Thoracic aorta endothelial cell (primary cell): Measurements from ENCODE around the gene ATG13. TPM values are rescaled to one million over a fixed set of nuclear protein-coding genes. Genes with fewer than 3 reads are reported as not detected.

Source experiments
- total RNA-seq: library from RNA; depleted of rRNA; stranded (reverse); fragments of >200 nt; gene quantifications from 2 replicates; pipeline ENCODE4 v1.2.3, GENCODE V29; 2012

Gene ATG13
- total RNA-seq, result 47.6 and 55.6 TPM in 2 replicates

DNA sequence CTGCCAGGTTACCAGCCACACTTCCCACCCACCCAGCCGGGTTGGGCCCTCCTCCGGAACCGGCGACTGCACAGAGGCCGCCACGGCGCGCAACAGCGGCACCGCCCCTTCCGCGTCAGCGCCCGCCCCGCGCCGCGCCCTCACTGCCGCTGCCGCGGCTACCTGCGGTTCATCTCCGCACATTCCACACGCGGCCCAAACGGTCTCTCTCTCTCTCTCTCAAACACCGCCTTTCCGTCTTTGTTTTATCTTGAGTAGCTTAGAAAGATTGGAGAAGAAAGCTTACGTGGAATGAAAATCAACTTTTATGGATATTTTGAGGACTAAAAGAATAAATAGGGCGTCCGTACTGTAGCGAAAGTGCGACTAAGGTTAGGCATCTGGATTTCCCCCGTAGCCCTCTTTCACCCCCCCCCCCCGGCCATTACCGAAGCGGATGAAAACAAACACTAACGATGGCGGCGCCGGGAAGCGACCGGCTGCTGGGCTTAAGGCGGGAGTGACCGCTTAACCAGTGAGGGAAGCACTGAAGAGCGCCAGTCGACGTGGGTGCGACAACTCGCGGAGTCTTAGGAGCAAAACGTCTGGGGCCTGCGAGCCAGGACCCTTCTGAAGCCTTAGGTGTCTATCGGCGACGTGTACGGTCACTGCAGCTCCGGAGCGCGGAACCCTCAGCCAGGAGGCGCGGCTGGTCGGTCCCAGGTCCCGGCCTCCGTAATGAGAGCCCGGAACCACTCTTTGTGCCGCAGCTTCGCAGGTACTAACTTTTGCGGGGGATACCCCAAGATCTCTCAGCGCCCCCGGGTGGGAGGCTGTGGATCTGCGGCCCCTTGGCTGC is at the start of gene ATG13, which contains the start of gene HARBI1:
ATG13 (plus strand) TSS at position 420 of the 838 bp plus-strand sequence. CDS start 26,739 bp downstream, outside the sequence.
HARBI1 (minus strand) TSS at position 94 of the 838 bp plus-strand sequence. CDS start 990 bp downstream, outside the sequence.

DNA sequence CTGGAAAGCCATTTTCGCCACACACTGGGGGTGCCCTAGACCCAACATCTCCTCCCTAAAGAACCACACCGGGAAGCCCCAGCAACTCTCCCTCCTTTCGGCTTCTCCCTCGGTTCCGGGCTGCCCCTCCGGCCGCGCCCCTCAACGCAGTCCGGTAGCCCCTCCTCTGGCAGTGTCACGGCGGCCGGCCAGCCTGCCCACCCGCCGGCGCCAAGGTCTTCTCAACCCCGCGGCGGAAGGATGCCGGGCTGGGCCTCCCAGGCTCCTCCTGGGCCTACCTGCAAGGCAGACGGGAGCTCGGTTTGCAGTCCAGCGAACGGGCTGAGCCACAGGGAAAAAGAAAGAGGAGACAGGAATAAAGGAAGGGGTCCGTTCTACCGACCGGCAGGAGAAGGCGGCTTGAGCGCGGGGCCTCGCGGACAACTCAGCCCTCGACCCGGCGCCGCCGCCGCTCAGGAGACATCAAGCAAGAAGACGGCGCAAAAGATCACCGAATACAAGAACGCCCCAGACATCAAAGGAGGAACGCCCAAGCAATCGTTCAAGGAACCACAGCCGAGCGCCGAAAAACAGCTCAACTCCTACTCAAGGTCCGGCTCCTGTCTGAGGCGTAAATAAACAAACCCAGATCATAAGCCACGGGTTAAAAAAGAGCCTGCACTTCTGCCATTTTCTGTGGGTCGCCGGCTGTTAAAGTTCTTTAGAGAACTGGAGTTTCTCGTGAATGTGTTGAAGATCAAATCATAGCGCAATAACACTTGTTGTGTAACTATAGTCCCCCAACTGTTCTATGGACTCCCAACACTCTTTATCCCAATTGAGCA is 23.6 kb upstream of the ATG13 start, which contains the start of gene AMBRA1:
AMBRA1 (minus strand) TSS at position 474 of the 824 bp plus-strand sequence. CDS start 45,643 bp downstream, outside the sequence.

DNA sequence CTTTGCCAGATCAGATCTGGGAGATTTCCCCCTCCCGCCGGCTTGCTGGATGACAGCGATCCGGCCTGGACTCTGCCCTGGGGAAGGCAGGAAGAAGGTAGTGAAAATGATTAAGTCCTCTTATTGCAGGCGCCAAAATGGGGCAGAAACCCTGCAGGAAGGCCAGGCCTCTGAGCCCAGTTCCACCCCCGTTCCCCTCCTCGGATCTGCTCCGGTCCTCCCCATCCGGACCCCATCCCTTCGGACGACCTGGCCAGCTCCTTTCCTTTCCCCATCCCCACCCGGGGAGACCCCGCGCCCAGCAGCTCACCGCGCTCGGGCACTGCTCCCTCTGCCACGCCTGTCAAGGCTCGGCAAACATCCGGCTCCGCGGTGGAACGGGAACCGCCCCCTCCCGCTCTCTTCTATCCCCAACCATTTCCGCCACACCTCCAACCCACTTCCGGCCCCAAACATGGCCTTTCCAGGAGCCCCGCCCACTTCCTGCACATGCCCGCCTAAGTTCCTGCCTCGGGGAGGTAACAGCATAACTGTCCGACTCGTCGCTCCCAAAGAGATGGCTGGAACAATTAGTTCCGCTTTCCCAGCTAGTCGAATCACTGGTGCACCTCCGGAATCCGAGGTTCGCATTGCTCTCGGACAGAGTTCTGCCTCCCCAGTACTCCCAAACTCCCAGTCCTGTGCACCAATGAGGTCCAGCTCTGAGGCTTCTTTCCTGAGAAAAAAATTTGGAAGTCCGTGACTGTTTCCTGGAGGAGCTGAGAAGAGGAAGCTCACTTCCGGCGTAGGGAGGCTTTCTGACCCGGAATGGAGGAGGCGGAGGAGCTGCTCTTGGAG is 83.1 kb downstream of the ATG13 start, which contains the start of the genes ARHGAP1 and ZNF408:
ARHGAP1 (minus strand) TSS at position 379 of the 837 bp plus-strand sequence. CDS start 4,512 bp downstream, outside the sequence.
ZNF408 (plus strand) TSS at position 791 of the 837 bp plus-strand sequence; CDS start at position 808, 17 bp downstream.

DNA sequence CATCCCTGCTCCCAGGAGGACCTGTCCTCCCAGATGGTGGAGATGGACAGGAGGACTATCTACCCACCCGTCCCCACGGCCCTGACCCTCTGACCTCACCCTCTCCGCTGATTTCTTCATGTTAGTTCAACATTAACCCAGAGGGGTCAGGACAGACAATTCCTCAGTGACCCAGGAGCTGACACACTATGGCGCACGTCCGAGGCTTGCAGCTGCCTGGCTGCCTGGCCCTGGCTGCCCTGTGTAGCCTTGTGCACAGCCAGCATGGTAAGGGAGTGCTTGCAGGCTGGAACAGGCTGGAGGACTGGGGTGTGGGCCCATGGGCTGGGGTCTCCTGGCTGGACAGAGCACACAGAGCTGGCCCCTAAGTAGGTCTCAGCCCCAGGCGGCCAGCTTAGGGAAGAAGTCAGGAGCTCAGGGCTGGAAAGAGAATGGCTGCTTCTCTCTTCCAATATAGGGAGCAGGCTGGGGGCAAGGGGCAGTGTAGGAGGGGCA is 101.7 kb downstream of the ATG13 start, which contains the start of gene F2:
F2 (plus strand) TSS at position 166 of the 495 bp plus-strand sequence; CDS start at position 189, 23 bp downstream.

Other genes starting within 250 kb of the ATG13 start
- gene MDK, start 235.9 kb upstream of the ATG13 start, total RNA-seq, result 50.0 and 60.6 TPM in 2 replicates
- gene CHRM4, start 225.8 kb upstream of the ATG13 start, total RNA-seq, result 0.07 and 0.13 TPM in 2 replicates
- gene AMBRA1, start 23.5 kb upstream of the ATG13 start, total RNA-seq, result 19.1 and 31.6 TPM in 2 replicates
- 3.3 and 4.3 TPM in 2 replicates for gene HARBI1, start 326 bp upstream of the ATG13 start, total RNA-seq
- gene ARHGAP1, start 83.1 kb downstream of the ATG13 start, total RNA-seq, result 29.3 and 34.5 TPM in 2 replicates
- gene ZNF408, start 83.5 kb downstream of the ATG13 start, total RNA-seq, result 6.7 and 8.9 TPM in 2 replicates
- gene F2, start 101.7 kb downstream of the ATG13 start, total RNA-seq, result not detected in 2 replicates
- 124 and 152 TPM in 2 replicates for gene CKAP5, start 228.7 kb downstream of the ATG13 start, total RNA-seq